Measurements from ENCODE around the gene TXLNB.

TXLNB gene

GRCh38 chr6:139336488-139336887 is 44.7 kb upstream of the TXLNB start:
- no peak overlapping the region for H3K4me3 ChIP-seq (ENCODE audit: low read depth, low read length)
- TF ChIP-seq, protein P1, sequence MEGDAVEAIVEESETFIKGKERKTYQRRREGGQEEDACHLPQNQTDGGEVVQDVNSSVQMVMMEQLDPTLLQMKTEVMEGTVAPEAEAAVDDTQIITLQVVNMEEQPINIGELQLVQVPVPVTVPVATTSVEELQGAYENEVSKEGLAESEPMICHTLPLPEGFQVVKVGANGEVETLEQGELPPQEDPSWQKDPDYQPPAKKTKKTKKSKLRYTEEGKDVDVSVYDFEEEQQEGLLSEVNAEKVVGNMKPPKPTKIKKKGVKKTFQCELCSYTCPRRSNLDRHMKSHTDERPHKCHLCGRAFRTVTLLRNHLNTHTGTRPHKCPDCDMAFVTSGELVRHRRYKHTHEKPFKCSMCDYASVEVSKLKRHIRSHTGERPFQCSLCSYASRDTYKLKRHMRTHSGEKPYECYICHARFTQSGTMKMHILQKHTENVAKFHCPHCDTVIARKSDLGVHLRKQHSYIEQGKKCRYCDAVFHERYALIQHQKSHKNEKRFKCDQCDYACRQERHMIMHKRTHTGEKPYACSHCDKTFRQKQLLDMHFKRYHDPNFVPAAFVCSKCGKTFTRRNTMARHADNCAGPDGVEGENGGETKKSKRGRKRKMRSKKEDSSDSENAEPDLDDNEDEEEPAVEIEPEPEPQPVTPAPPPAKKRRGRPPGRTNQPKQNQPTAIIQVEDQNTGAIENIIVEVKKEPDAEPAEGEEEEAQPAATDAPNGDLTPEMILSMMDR (IDR thresholded peaks at IDR 0.05), result no peak

DNA sequence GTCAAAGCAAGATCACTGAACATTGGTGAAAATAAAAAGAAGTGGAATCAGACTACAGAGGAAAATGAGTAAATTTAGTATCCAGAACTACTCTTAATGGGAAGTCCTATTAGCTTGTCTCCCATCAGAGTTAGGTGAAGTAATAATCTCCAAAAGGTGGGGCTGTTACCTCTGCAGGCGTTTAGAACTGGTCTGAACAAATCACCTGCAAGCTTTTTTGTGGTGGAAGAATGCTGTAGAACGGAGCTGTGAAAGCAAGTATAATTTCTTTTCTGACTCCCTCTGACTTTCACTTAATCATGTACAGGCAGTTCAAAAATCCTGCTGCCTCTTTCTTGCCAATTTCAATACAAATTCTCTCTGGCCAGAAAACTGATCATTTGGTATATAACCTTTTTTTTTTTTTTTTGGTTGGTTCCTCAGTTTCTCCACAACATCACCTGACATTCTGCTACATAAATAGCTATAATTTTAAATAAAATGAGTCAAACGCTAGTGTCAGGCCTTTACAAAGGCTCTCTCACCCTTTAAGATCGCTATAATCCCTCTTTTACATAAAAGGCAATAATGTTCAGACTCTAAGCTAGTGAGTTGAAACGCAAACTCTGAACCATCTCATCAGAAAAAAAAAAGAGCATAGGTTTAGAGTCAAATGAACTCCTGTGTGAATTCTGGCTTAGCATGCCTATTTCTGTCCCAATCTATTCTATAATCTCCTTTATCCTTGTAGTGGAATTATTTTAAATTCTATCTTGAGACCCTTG is 43.8 kb upstream of the TXLNB start:
- peaks cover 2% of the 10 kb centered on the region for H3K4me1 ChIP-seq
- H3K79me2 ChIP-seq, result no peaks in the 10 kb centered on the region
- no peak overlapping the region for H3K9ac ChIP-seq
- no peak overlapping the region for H3K4me2 ChIP-seq (ENCODE audit: low read length)
- no peaks in the 10 kb centered on the region for H3K27me3 ChIP-seq (ENCODE audit: control insufficient read depth, insufficient read depth, low read length)
- no peak overlapping the region for H3K4me3 ChIP-seq (ENCODE audit: low read depth, low read length)
- no peak overlapping the region for H3K27ac ChIP-seq
- TF ChIP-seq, protein P1 (IDR thresholded peaks at IDR 0.05), result no peak
- no peaks in the 10 kb centered on the region for H3K9me3 ChIP-seq (ENCODE audit: control insufficient read depth, low read length)
- no peaks in the 10 kb centered on the region for H3K36me3 ChIP-seq (ENCODE audit: control insufficient read depth, insufficient read depth, low read length)
- H2AFZ ChIP-seq, result no peak overlapping the region

More at GRCh38 chr6:139336488-139336887, 44.7 kb upstream of the TXLNB start:
- Histone ChIP-seq H2AFZ (no peak overlapping the region), H3K9me3 (ENCODE audit: control insufficient read depth, low read length) (no peaks in the 10 kb centered on the region), H3K79me2 (no peaks in the 10 kb centered on the region), H3K27ac (no peak overlapping the region), H3K4me1 (peaks cover 2% of the 10 kb centered on the region), H3K9ac (no peak overlapping the region), H3K36me3 (ENCODE audit: control insufficient read depth, insufficient read depth, low read length) (no peaks in the 10 kb centered on the region), H3K27me3 (ENCODE audit: control insufficient read depth, insufficient read depth, low read length) (no peaks in the 10 kb centered on the region), H3K4me2 (ENCODE audit: low read length) (no peak overlapping the region)

GRCh38 chr6:139334806-139335446 is 43.1 kb upstream of the TXLNB start:
- H3K9me3 ChIP-seq (ENCODE audit: control insufficient read depth, low read length), result no peaks in the 10 kb centered on the region
- peak overlapping the region; percentile 9 for H2AFZ ChIP-seq
- H3K4me2 ChIP-seq (ENCODE audit: low read length), result no peak overlapping the region
- no peak overlapping the region for H3K4me3 ChIP-seq (ENCODE audit: low read depth, low read length)
- H3K4me1 ChIP-seq, result peaks cover 2% of the 10 kb centered on the region
- H3K27me3 ChIP-seq (ENCODE audit: control insufficient read depth, insufficient read depth, low read length), result no peaks in the 10 kb centered on the region
- no peak overlapping the region for H3K27ac ChIP-seq
- no peaks in the 10 kb centered on the region for H3K79me2 ChIP-seq
- H3K9ac ChIP-seq, result no peak overlapping the region
- no peaks in the 10 kb centered on the region for H3K36me3 ChIP-seq (ENCODE audit: control insufficient read depth, insufficient read depth, low read length)
- TF ChIP-seq, protein P1 (IDR thresholded peaks at IDR 0.05), result no peak

GRCh38 chr6:139330826-139331500 is 39.2 kb upstream of the TXLNB start:
- no peak overlapping the region for H3K4me3 ChIP-seq (ENCODE audit: low read depth, low read length)
- H3K4me2 ChIP-seq (ENCODE audit: low read length), result peak overlapping the region; percentile 19

More at GRCh38 chr6:139330826-139331500, 39.2 kb upstream of the TXLNB start:
- H3K9me3 ChIP-seq (ENCODE audit: control insufficient read depth, low read length), result no peaks in the 10 kb centered on the region
- no peak overlapping the region for H3K27ac ChIP-seq
- no peaks in the 10 kb centered on the region for H3K36me3 ChIP-seq (ENCODE audit: control insufficient read depth, insufficient read depth, low read length)
- peak overlapping the region; percentile 36 for H2AFZ ChIP-seq
- no peaks in the 10 kb centered on the region for H3K4me1 ChIP-seq
- no peaks in the 10 kb centered on the region for H3K79me2 ChIP-seq
- TF ChIP-seq, protein P1 (IDR thresholded peaks at IDR 0.05), result no peak
- no peaks in the 10 kb centered on the region for H3K27me3 ChIP-seq (ENCODE audit: control insufficient read depth, insufficient read depth, low read length)
- no peak overlapping the region for H3K9ac ChIP-seq
